Keratinocyte (primary cell): Measurements from ENCODE around the gene LRP1B. TPM values are rescaled to one million over a fixed set of nuclear protein-coding genes. Genes with fewer than 3 reads are reported as not detected.

ENCODE experiments used
- DNase-seq: peaks from one replicate; pipeline ENCODE4 v3.0.0-alpha.2; 2011; ENCODE audit warnings: low read depth, missing footprints, low spot score
- FAIRE-seq: peaks from 2 replicates; lab custom pipeline; 2011; peaks lifted over from hg19 to GRCh38; lab: Jason Lieb, UNC
- H2AFZ ChIP-seq: 2 replicates; pipeline ENCODE4 v1.6.0; 2012; ENCODE audit warnings: low read length, control low read depth, inconsistent platforms; ENCODE audit not compliant: control insufficient read depth
- H3K27ac ChIP-seq: 2 replicates; pipeline ENCODE4 v1.5.1; 2011; ENCODE audit warnings: low read length; ENCODE audit not compliant: control insufficient read depth, insufficient read depth
- H3K27me3 ChIP-seq: 3 replicates; pipeline ENCODE4 v1.6.0; 2011; ENCODE audit warnings: low read length; ENCODE audit not compliant: control insufficient read depth, insufficient read depth; ENCODE audit errors: extremely low read depth
- H3K36me3 ChIP-seq, 2 experiments: 2 replicates in 1 of 2; 3 replicates in 1 of 2; pipeline ENCODE4 v1.5.1; 2011; ENCODE audit warnings: low read length in 2 of 2, mild to moderate bottlenecking in 1 of 2; ENCODE audit not compliant: control insufficient read depth in 2 of 2, insufficient read depth in 2 of 2; ENCODE audit errors: extremely low read depth in 1 of 2
- H3K4me1 ChIP-seq: 3 replicates; pipeline ENCODE4 v1.5.1; 2011; ENCODE audit warnings: low read length; ENCODE audit not compliant: control insufficient read depth, insufficient read depth; ENCODE audit errors: extremely low read depth
- H3K4me2 ChIP-seq: 3 replicates; pipeline ENCODE4 v1.6.0; 2011; ENCODE audit warnings: low read depth, low read length; ENCODE audit not compliant: control insufficient read depth, insufficient read depth; ENCODE audit errors: extremely low read depth
- H3K4me3 ChIP-seq, 3 experiments: fragments of 200-600 bp in 1 of 3; sonication (generic) in 1 of 3; 2 replicates in 2 of 3; 3 replicates in 1 of 3; pipeline ENCODE4 v1.5.1; 2011 to 2016; ENCODE audit warnings: low read length in 3 of 3, mild to moderate bottlenecking in 3 of 3, control low read depth in 2 of 3, inconsistent platforms in 1 of 3, low read depth in 1 of 3, mixed read lengths in 1 of 3, mixed run types in 1 of 3, moderate library complexity in 1 of 3; ENCODE audit not compliant: control insufficient read depth in 2 of 3, insufficient read depth in 2 of 3; ENCODE audit errors: extremely low read depth in 1 of 3
- H3K79me2 ChIP-seq: 2 replicates; pipeline ENCODE4 v1.6.0; 2012; ENCODE audit warnings: low read length; ENCODE audit not compliant: control insufficient read depth, insufficient read depth
- H3K9ac ChIP-seq: 3 replicates; pipeline ENCODE4 v1.6.0; 2011; ENCODE audit warnings: low read length; ENCODE audit not compliant: control insufficient read depth, insufficient read depth; ENCODE audit errors: extremely low read depth
- H3K9me1 ChIP-seq: 3 replicates; pipeline ENCODE4 v1.6.0; 2011; ENCODE audit warnings: low read length; ENCODE audit not compliant: control insufficient read depth, insufficient read depth; ENCODE audit errors: extremely low read depth
- H3K9me3 ChIP-seq: 2 replicates; pipeline ENCODE4 v1.5.1; 2012; ENCODE audit warnings: low read depth, low read length; ENCODE audit not compliant: control insufficient read depth
- H4K20me1 ChIP-seq: 3 replicates; pipeline ENCODE4 v1.6.0; 2011; ENCODE audit warnings: low read length; ENCODE audit not compliant: control insufficient read depth, insufficient read depth; ENCODE audit errors: extremely low read depth
- EZH2 ChIP-seq: IDR thresholded peaks from one replicate; pipeline ENCODE4 v1.6.1; 2012; ENCODE audit warnings: inconsistent platforms, mild to moderate bottlenecking, low read length, moderate library complexity
- dilution Hi-C: fragments of 300-500 bp; cut with MboI; formaldehyde crosslinking; loops from one replicate; pipeline ENCODE4 v1.7.0; 2020; ENCODE audit warnings: low sequenced_read_pairs; ENCODE audit not compliant: extremely low pct_ligation_motif_present
- polyA plus RNA-seq, 5 experiments: library from polyadenylated mRNA; depleted of rRNA in 3 of 5; stranded (reverse) in 3 of 5; stranded (forward) in 1 of 5; unstranded in 1 of 5; fragments of >200 nt; gene quantifications; 1 replicate in 1 of 5; 2 replicates in 3 of 5; 3 replicates in 1 of 5; pipeline versions ENCODE4 v1.2.1 to v1.2.3, GENCODE V29; 2011 to 2012; ENCODE audit warnings: missing spikeins in 2 of 5, low read depth in 1 of 5, low replicate concordance in 1 of 5
- TF ChIP-seq, protein P1 (sequence below), 3 experiments: IDR thresholded peaks in 1 of 3; conservative IDR thresholded peaks in 1 of 3; optimal IDR thresholded peaks in 1 of 3; 2 replicates in 2 of 3; 3 replicates in 1 of 3; pipeline versions ENCODE3 to v1.5.1; 2011; ENCODE audit warnings: low read length in 3 of 3, mild to moderate bottlenecking in 3 of 3, moderate library complexity in 2 of 3, control low read depth in 1 of 3, inconsistent platforms in 1 of 3; ENCODE audit not compliant: insufficient read depth in 2 of 3; ENCODE audit errors: extremely low read depth in 1 of 3

The LRP1B gene
- polyA plus RNA-seq, 1 donor (not counting 4 experiments of a cell fraction or from before 2014, with no cell fraction given), result not detected

DNA sequence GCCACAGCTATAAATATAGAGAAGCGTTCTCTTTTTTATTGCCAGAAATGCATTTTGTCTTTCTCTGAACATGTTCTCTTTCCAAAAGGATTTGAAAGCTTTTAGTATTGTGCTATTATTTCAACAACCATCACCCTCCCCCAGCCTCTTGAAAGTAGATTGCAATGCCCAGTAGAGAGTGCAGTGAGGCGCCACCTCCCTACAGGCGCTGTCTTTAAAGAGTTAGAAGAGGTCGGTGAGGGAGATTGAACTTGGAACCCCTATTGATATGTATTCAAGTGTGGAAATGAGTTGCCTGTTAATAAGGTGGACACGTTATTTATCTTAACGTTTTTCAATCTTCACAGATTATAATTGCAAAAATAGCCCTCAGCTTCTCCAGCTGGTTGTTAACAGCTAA lies 360.3 kb downstream of the LRP1B start:
- DNase-seq, result no peak
- H3K36me3 ChIP-seq, result no peaks in the 10 kb centered on the region
- TF ChIP-seq, protein P1, sequence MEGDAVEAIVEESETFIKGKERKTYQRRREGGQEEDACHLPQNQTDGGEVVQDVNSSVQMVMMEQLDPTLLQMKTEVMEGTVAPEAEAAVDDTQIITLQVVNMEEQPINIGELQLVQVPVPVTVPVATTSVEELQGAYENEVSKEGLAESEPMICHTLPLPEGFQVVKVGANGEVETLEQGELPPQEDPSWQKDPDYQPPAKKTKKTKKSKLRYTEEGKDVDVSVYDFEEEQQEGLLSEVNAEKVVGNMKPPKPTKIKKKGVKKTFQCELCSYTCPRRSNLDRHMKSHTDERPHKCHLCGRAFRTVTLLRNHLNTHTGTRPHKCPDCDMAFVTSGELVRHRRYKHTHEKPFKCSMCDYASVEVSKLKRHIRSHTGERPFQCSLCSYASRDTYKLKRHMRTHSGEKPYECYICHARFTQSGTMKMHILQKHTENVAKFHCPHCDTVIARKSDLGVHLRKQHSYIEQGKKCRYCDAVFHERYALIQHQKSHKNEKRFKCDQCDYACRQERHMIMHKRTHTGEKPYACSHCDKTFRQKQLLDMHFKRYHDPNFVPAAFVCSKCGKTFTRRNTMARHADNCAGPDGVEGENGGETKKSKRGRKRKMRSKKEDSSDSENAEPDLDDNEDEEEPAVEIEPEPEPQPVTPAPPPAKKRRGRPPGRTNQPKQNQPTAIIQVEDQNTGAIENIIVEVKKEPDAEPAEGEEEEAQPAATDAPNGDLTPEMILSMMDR (optimal IDR thresholded peaks at IDR 0.05 in 1 of 3, IDR thresholded peaks at IDR 0.05 in 1 of 3, conservative IDR thresholded peaks at IDR 0.05 in 1 of 3; ENCODE audit: extremely low read depth in 1 of 3, insufficient read depth in 2 of 3, low read length in 3 of 3), result no peak
- no peak for TF ChIP-seq EZH2
- H2AFZ ChIP-seq, result no peak overlapping the region
- H3K79me2 ChIP-seq, result no peaks in the 10 kb centered on the region
- H3K27ac ChIP-seq, result no peak overlapping the region
- H3K9me3 ChIP-seq, result no peaks in the 10 kb centered on the region
- H3K4me1 ChIP-seq, result no peaks in the 10 kb centered on the region
- no peak overlapping the region for H3K4me2 ChIP-seq
- dilution Hi-C loops, result no loop called here
- H4K20me1 ChIP-seq, result no peaks in the 10 kb centered on the region
- no peaks in the 10 kb centered on the region for H3K9me1 ChIP-seq
- no peak overlapping the region for H3K4me3 ChIP-seq
- FAIRE-seq, result no peak
- no peak overlapping the region for H3K9ac ChIP-seq
- no peaks in the 10 kb centered on the region for H3K27me3 ChIP-seq

DNA sequence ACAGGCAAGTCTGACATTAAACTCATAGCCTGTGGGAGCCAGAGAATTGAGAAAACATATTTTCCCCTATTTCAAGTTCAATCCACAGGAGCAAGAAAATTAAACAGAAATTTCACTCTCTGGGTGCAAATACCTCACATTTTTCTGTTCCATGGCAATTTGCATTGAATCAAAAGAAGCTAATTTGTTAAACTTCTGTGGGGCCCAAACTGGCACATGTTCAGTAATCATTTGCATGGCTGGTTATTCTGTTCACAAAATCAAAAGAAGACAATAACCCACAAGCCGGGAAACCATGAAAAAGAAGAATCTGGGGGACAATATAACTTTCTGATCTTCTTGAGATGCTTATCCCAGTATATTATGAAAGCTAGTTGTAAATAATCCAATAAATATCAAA lies 363.1 kb downstream of the LRP1B start:
- Histone ChIP-seq H3K9me1 (no peaks in the 10 kb centered on the region), H3K27ac (no peak overlapping the region), H3K9ac (no peak overlapping the region), H3K4me3 (no peak overlapping the region), H3K4me2 (no peak overlapping the region), H2AFZ (no peak overlapping the region), H3K79me2 (no peaks in the 10 kb centered on the region), H3K4me1 (no peaks in the 10 kb centered on the region), H3K27me3 (no peaks in the 10 kb centered on the region), H4K20me1 (no peaks in the 10 kb centered on the region), H3K36me3 (no peaks in the 10 kb centered on the region), H3K9me3 (no peaks in the 10 kb centered on the region)
- DNase-seq, result no peak
- no peak for TF ChIP-seq EZH2
- TF ChIP-seq, protein P1 (optimal IDR thresholded peaks at IDR 0.05 in 1 of 3, IDR thresholded peaks at IDR 0.05 in 1 of 3, conservative IDR thresholded peaks at IDR 0.05 in 1 of 3; ENCODE audit: extremely low read depth in 1 of 3, insufficient read depth in 2 of 3, low read length in 3 of 3), result no peak
- no peak for FAIRE-seq
- dilution Hi-C loops, result no loop called here
